GM19397 (cell line): Measurements from ENCODE around the gene EVX2.

Experiments used
- ATAC-seq: cut with Tn5 transposase; IDR thresholded peaks from one replicate; pipeline ENCODE4 v1.9.1; 2021; ENCODE audit warnings: mild to moderate bottlenecking, moderate library complexity; ENCODE audit not compliant: unreplicated experiment

The EVX2 gene

GRCh38 chr2:176082824-176083751, 674 bp downstream of the EVX2 start:
- ATAC-seq, result no peak

GRCh38 chr2:176082525-176082823, 1.3 kb downstream of the EVX2 start:
- ATAC-seq, result no peak

GRCh38 chr2:176081837-176082524, 1.8 kb downstream of the EVX2 start:
- ATAC-seq, result no peak

GRCh38 chr2:176081376-176081836, 2.4 kb downstream of the EVX2 start:
- ATAC-seq, result no peak

DNA sequence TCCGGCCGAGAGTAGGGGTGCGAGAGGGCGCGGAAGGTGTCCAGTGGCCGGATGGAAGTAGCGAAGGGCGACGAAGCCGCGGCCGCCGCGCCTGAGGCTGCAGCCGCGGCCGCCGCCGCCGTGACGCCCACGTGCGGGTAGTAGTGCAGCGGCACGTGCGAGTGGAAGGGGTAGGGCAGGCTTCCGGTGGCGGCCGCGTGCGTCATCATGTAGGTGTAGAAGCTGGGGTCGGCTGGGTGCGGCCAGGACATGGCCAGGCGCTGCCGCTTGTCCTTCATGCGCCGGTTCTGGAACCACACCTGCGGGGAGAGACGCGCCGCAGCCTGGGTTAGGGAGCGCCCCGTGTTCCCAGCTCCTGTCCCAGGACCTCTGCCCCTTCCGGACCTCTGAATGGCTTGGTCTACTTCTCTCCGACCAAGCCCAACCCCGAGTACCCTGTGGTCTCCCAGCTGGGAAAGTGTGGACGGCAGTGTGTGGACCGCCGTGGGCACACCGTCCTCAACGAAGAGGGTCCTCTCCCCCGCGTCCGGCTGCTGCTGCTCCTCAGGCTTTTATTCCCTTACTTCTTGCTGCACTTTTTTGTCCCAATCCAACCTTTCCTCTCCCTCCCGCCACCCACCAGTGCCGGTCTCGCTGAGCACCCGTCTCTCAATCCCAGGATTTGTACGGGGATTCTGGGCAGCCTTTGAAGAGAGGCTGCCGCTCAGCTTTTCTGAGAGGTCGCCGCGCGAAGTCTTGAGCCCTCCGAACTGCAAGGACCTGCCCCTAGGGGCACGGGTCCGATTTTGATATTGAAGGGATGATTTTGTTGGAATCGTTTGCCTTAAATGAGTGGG, 3.0 kb downstream of the EVX2 start:
- ATAC-seq, result no peak

DNA sequence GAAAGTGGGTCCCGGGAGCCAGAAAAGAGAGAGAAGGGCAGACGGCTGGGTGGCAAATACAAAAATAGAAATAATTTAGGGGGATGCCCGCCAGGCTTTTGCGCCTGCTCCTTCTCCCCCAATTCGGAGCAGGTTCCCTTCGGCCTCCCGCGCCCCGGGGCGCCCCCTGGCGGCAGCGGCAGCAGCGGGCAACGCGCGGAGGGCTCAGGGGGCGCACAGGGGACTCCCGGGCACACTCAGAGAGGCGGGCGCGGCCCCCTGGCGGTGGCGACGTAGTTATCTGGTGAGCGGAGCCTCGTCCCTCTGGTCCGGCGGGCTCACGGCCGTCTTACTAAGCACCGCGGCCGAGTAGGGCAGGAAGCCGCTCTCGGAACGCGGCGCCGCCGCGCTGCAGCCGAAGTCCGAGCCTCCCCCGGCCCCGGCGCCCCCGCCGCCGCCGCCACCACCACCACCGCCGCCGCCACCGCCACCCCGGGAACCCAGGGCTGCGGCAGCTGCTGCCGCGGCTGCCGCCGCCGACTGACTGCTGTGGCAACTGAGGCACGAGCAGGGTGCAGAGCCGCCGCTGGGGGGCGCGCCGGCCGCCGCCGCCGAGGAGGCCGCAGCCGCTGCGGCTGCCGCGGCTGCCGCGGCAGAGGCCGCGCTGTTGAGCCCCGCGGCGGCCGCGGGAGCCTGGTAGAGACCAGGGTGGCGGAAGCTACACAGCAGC, 3.8 kb downstream of the EVX2 start:
- ATAC-seq, result no peak

DNA sequence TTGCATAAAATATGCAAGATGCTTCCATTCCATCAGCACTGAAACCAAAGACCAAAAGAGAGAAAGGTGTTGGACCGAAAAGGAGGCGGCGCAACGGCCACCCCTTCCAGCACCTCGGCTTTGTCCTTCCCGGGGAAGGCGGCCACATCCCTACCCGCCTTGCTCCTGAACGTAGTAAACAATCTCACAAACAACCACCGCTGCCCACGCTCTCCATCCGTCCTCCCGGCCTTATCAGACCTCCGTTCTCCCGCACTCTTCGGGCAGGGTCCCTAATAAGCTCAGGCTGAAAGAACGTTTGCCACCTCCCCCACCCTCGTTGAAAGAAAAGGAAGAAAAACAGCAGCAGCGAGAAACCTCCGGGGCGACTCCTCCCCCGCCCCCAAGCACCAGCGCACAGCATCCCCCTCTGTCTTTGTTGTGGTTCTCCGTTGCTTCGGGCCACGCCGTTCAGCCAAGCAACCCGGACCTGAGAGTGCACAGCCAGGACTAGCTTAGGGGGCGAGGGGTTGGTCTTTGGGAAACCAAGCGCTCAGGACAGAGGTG, 4.4 kb downstream of the EVX2 start:
- no peak for ATAC-seq

DNA sequence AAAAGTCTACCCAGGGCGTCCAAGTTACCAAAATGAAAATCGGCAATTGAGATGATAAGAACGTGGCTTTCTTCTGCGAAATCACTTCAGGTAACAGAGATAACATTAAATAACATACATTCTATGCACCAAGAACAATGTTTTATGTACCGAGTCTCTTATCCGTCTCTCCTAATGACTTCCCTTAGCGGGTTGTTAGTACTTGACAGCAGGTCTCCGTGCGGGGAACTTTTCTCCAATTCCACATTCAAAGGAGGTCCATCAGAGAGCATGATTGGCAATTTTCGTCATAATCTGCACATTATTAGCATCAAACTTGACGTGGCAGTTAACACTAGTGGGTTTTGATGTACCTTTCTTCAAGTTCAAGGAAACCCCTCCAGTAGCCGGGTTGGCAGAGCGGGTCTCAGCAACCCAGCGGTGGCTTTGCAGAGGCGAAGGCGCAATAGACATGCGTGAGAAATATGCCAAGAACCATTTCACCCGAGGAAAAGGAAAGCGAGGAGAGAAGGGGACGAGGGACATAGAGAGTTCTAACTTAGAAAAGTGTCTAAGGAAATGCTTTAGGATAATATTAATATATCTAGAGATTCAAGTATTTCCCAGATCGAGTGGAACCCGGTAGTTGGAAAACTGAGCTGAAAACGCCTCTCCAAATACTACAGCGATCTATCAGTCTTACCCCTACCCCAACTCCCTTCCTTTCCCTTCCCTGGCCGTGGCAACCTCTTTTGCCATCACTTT, 5.0 kb downstream of the EVX2 start:
- no peak for ATAC-seq

- ATAC-seq, result no peak
Measured at GRCh38 chr2:176076796-176077195, 7.0 kb downstream of the EVX2 start.

- ATAC-seq, result no peak
Measured at GRCh38 chr2:176076063-176076462, 7.7 kb downstream of the EVX2 start.

- no peak for ATAC-seq
Measured at GRCh38 chr2:176075481-176075880, 8.3 kb downstream of the EVX2 start.

DNA sequence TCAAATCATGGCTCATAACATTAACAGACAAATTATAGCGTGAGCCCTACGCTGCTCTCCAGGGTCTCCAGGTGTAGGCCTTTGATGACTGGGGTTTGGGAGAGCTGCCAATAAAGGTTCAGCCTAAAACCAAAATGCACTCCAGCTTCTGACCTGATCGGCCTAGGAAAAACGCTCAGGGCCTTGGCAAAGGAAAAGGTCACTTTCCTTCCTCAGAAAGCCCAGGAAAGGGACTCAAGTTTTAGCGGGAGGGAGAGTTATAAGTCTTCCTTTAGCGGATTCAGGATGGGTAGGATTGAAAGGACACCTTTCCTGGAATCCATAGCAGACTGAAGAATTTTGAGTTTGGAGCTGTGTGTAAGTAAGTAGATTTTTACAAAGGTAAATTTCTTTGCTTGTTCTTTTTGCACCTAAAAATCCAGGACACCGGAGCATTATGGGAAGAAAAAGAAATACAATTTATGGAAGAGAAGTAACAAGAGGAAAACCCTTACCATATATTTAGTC, 8.8 kb downstream of the EVX2 start:
- ATAC-seq, result no peak

DNA sequence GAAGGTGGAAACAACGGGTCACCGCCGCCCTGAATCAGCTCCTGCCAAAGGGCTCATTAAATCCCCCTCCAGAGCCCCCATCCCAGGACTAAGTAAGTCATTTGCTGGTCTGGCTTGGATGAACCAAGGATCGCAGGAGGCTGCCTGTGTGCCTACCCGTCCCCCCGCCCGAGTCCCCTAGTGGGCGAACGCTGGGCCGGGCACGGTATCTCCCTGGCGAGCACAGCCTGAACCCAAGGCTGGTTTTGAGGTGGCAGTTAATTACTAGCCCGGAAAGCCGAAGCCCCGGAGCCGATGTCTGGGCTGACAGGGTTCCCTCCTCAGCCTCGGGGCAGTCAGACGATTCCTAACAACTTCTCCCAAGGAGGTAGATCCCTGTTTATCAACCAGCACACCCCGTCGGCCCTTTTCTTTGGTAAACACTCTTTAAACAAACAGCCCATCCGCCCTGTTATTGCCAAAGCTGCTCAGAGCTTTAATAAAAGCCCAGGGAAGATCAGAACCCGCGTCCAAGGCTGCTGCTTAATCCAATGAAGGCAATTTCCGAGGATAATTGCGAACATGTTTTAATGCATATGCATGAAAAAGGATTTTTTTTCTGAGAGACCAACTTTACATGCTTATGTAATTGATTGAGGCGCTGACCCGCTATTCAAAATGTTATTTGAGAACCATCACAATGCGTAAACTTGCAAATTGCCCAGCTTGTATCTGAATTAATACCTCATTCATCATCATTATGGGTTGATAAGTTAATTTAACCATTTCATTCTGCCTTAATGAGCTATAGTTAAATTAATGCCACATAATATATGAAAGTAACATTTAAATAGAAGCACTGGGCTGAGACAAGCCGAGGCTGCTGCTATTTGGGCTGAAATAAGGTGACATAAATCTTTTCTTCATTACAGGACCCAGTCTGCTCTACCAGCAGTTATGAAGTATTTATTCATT, 10.5 kb downstream of the EVX2 start:
- no peak for ATAC-seq

DNA sequence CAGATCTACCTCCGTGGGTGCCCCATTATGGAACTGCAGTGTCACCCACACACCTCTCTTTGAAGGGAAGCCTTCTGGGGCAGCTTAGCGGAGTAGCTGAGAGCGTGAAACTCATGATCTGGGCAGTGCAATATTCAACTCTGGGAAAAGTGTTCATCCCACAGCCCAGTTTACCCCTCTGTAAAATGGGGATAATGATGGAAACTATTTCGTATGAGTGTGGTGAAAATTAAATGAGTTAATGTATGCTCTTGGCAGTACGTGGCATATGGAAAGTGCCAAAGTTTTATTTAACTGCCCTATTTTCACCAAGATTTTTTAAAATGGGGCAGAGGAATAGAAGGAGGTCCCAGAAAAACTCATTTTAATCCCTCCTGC, 11.5 kb downstream of the EVX2 start:
- ATAC-seq, result no peak

DNA sequence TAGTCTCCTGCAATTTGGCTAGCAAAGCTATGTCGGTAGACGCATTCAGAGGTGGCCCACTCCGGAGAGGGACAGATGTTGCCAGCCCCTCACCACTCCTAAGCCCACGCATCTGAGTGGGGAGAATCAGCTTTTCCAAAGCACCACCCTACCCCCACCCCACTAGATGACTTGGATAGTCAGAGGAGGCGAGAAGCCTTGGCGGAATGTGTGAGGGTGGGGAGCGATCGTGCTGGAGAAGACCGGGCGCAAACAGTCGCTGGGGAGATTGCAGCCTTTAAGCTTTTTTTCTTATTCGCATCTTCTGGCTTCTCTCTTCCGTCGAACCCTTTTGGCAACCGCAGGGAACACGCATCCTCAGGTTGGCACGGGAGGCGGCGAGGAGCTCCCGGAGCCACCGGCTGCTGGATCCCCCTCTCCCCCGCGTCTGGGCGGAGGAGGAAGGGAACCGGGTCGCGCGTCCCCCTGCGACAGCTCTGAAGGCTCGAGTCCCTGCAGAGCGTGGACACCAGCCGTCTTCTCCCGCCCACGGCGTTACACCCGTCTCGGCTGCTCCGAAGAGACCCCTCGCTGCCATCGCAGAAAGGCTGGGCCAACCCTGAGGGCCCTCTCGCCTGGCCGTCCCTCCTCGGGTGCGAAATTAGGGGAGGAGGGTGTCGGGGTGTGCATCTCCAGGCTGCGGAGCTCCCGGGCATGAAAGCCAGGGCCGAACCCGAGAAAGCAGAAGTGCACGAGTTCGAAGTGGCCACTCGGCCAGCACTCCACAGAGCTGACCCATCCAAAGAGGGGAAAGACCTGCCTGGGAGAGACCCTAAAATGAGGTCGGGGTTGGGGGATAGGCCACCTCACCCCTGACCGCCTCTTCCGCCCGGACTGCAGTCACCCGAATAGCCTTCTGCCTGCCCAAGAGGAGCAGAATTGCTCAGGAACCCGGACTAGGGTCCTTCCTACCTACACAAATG, 12.2 kb downstream of the EVX2 start:
- ATAC-seq, result no peak

DNA sequence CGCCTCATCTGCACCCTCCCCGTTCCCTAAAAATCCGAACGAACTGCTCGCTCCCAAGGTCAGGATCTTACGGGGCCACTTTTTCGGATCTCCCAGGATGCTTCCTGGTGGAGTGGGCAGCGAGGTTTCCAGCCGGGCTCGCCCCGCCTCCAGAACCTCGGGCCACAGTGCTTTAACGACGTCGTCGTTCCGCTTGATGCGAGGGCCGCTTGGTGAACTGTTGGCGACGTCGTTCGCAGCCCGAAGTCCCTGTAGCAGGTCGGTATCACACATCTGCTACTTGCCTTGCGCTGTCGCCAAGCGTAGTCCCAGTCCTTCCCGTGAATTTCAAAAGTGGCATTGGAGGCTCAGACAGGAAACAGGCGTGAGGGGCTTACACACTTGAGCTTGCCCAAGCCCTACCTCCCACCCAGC, 15.3 kb downstream of the EVX2 start:
- no peak for ATAC-seq
